ENCODE measurements around the gene ADPRHL1.
"Not testable (repeated sequence)": the region's sequence is repeated elsewhere in the genome, so short reads cannot be mapped to it uniquely, and the experiment has no call there.

Gene ADPRHL1

GRCh38 chr13:113369881-113370280 lies 83.4 kb downstream of the ADPRHL1 start:
- Histone ChIP-seq H3K79me2 (ENCODE audit: insufficient read depth, low read depth) (no peaks in the 10 kb centered on the region), H3K27ac (no peak overlapping the region), H3K36me3 (ENCODE audit: insufficient read depth) (no peaks in the 10 kb centered on the region), H3K4me2 (no peak overlapping the region), H3K9ac (no peak overlapping the region), H3K4me1 (ENCODE audit: low read depth, poor library complexity, severe bottlenecking) (no peaks in the 10 kb centered on the region), H2AFZ (ENCODE audit: low read depth) (no peak overlapping the region), H3K4me3 (IDR thresholded peaks at IDR 0.05; ENCODE audit: insufficient read depth, low read depth, low read length) (no peak overlapping the region), H3K27me3 (ENCODE audit: insufficient read depth, low read depth) (no peaks in the 10 kb centered on the region), H4K20me1 (ENCODE audit: insufficient read depth) (no peaks in the 10 kb centered on the region)
- no peak for TF ChIP-seq CTCF (conservative IDR thresholded peaks at IDR 0.05; ENCODE audit: low read depth, low read length)

GRCh38 chr13:113369189-113369588 lies 84.1 kb downstream of the ADPRHL1 start:
- Histone ChIP-seq H3K9ac (no peak overlapping the region), H2AFZ (ENCODE audit: low read depth) (no peak overlapping the region), H3K27me3 (ENCODE audit: insufficient read depth, low read depth) (no peaks in the 10 kb centered on the region), H4K20me1 (ENCODE audit: insufficient read depth) (no peaks in the 10 kb centered on the region), H3K4me2 (no peak overlapping the region), H3K79me2 (ENCODE audit: insufficient read depth, low read depth) (no peaks in the 10 kb centered on the region), H3K4me1 (ENCODE audit: low read depth, poor library complexity, severe bottlenecking) (no peaks in the 10 kb centered on the region), H3K27ac (no peak overlapping the region), H3K4me3 (IDR thresholded peaks at IDR 0.05; ENCODE audit: insufficient read depth, low read depth, low read length) (no peak overlapping the region), H3K36me3 (ENCODE audit: insufficient read depth) (no peaks in the 10 kb centered on the region)
- no peak for TF ChIP-seq CTCF (conservative IDR thresholded peaks at IDR 0.05; ENCODE audit: low read depth, low read length)

GRCh38 chr13:113368353-113368752 lies 84.9 kb downstream of the ADPRHL1 start:
- not testable (repeated sequence) for H3K4me2 ChIP-seq; H4K20me1 ChIP-seq (ENCODE audit: insufficient read depth); H3K4me3 ChIP-seq (IDR thresholded peaks at IDR 0.05; ENCODE audit: insufficient read depth, low read depth, low read length); H3K27me3 ChIP-seq (ENCODE audit: insufficient read depth, low read depth); H2AFZ ChIP-seq (ENCODE audit: low read depth); H3K9ac ChIP-seq; H3K79me2 ChIP-seq (ENCODE audit: insufficient read depth, low read depth); H3K36me3 ChIP-seq (ENCODE audit: insufficient read depth); H3K27ac ChIP-seq; H3K4me1 ChIP-seq (ENCODE audit: low read depth, poor library complexity, severe bottlenecking)

- no peak overlapping the region for H3K9ac ChIP-seq
- H4K20me1 ChIP-seq (ENCODE audit: insufficient read depth) = no peaks in the 10 kb centered on the region
- no peak overlapping the region for H3K4me3 ChIP-seq (IDR thresholded peaks at IDR 0.05; ENCODE audit: insufficient read depth, low read depth, low read length)
- H2AFZ ChIP-seq (ENCODE audit: low read depth) = no peak overlapping the region
- no peaks in the 10 kb centered on the region for H3K4me1 ChIP-seq (ENCODE audit: low read depth, poor library complexity, severe bottlenecking)
- H3K79me2 ChIP-seq (ENCODE audit: insufficient read depth, low read depth) = no peaks in the 10 kb centered on the region
- no peak overlapping the region for H3K27ac ChIP-seq
- no peaks in the 10 kb centered on the region for H3K27me3 ChIP-seq (ENCODE audit: insufficient read depth, low read depth)
- no peaks in the 10 kb centered on the region for H3K36me3 ChIP-seq (ENCODE audit: insufficient read depth)
- TF ChIP-seq CTCF (conservative IDR thresholded peaks at IDR 0.05; ENCODE audit: low read depth, low read length) = no peak
- H3K4me2 ChIP-seq = no peak overlapping the region
Observed at GRCh38 chr13:113367771-113368170, 85.5 kb downstream of the ADPRHL1 start.

- Histone ChIP-seq H3K4me1 (ENCODE audit: low read depth, poor library complexity, severe bottlenecking) (no peaks in the 10 kb centered on the region), H3K9ac (no peak overlapping the region), H3K27ac (no peak overlapping the region), H2AFZ (ENCODE audit: low read depth) (no peak overlapping the region), H3K4me3 (IDR thresholded peaks at IDR 0.05; ENCODE audit: insufficient read depth, low read depth, low read length) (no peak overlapping the region), H3K36me3 (ENCODE audit: insufficient read depth) (no peaks in the 10 kb centered on the region), H3K27me3 (ENCODE audit: insufficient read depth, low read depth) (no peaks in the 10 kb centered on the region), H3K4me2 (no peak overlapping the region), H3K79me2 (ENCODE audit: insufficient read depth, low read depth) (no peaks in the 10 kb centered on the region), H4K20me1 (ENCODE audit: insufficient read depth) (no peaks in the 10 kb centered on the region)
- TF ChIP-seq CTCF (conservative IDR thresholded peaks at IDR 0.05; ENCODE audit: low read depth, low read length) = no peak
Observed at GRCh38 chr13:113367020-113367560, 86.2 kb downstream of the ADPRHL1 start.

Measured in KMS-11 (cell line).